ENCODE data around the gene RAPGEF2.
A peak's percentile ranks its signal among the peaks of the same experiment; 100 is the strongest.
"Not testable (repeated sequence)": the region's sequence is repeated elsewhere in the genome, so short reads cannot be mapped to it uniquely, and the experiment has no call there.

RAPGEF2 gene
- long read RNA-seq, donor 1 = 0 reads
- long read RNA-seq, donor 2, partial matches to known transcripts = 7 of 7 reads
- long read RNA-seq, donor 2, other reads (novel, unspliced or antisense) = 0 of 7 reads
- long read RNA-seq, donor 3 = 0 reads
- long read RNA-seq, donor 4, partial matches to known transcripts = 18 of 18 reads
- long read RNA-seq, donor 4, other reads (novel, unspliced or antisense) = 0 of 18 reads
- long read RNA-seq, donor 5, partial matches to known transcripts = 5 of 5 reads
- long read RNA-seq, donor 5, other reads (novel, unspliced or antisense) = 0 of 5 reads
- long read RNA-seq, donor 6 = 0 reads
- long read RNA-seq, donor 7 = 0 reads
- long read RNA-seq, donor 8 = 0 reads

DNA sequence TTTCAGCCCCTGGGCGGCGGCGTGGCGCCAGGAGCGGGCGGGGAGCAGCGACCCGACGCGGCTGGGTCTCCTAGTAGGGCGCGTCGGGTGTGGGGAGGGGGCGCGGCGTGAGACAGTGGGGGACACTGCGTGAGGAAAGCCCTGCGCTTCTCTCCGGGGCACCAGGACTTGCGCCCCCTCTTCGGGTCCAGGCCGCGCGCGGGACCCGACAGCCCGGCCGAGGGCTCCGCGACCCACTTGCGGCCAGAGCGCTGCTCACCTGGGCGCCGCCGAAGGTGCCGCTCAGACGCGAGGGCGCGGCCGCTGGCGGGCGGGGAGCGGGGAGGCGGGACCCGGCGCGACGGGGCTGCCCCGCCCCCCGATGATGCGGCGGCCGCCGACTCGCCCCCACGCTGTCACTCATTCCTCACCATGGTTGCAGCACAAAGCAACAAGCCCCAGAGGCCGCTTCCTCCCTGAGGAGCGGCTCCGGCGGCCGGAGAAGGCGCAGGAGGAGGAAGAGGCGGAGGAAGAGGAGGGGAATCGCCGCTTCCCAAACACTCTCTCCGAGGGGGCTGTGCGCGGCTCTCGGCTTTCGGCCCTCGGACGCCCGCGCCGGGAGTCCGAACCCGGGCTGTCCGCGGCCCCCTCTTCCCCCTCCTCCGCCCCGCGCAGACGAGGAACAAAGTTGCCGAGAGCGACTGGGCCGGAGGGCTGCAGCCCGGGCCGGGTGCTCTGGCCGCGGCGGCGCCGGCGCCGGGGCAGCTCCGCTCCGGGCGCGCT is at the start of gene RAPGEF2:
TSS of gene RAPGEF2 (plus strand) at position 458 of the 762 bp plus-strand sequence. CDS start 1,084 bp downstream, outside the sequence.
- peak; percentile 96 for DNase-seq

DNA sequence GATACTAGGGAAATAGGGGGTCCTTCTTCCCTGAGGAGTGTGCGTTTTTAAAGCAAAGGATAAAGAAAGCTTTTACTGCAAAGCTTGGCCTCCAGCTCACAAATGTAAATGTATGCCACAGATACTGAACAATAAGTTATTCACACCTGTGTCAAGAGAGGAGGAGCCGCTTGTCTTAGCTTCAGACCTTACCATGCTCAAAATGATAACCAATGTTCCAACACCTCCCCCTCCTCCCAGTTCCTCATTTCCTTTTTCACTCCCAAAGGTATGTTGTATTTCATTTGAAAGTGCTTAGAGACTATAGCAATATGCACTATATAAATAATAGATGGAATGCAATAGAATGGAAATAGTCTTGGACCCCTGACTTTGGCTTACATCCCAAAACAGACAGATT is 47.0 kb upstream of the RAPGEF2 start:
- DNase-seq = no peak

- no peak for DNase-seq
Observed at GRCh38 chr4:159060161-159060560, 42.7 kb upstream of the RAPGEF2 start.

GRCh38 chr4:159062381-159062780 is 40.5 kb upstream of the RAPGEF2 start:
- no peak for DNase-seq

DNA sequence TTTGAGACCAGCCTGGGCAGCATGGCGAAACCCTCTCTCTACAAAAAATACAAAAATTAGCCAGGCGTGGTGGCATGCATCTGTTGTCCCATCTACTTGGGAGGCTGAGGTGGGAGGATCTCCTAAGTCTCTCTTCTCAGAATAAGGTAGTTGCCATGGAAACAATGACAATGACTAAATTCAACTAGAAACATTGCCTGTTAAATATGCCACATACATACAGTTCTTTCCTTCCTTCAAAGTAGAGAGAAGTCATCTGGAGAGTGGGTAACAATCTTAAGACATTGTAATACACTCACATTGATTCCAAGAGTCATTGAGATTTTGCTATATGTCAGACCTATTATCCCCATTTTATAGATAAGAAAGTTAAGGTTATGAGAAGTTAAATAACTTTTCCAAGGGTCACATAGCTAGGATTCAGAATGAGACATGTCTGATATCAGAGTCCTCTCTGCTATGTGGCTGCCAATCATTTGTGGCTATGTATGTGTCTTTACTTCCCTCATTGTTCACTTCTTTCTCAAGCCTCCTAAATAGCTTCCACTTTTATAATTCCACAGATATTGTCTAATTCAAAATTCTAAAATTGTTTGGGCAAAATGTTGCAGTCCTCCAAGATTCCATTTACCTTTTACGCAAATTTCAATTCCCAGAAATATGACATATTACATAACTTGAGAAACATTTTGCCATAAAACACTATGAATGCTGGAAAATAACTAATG is 37.2 kb upstream of the RAPGEF2 start:
- DNase-seq = no peak

DNA sequence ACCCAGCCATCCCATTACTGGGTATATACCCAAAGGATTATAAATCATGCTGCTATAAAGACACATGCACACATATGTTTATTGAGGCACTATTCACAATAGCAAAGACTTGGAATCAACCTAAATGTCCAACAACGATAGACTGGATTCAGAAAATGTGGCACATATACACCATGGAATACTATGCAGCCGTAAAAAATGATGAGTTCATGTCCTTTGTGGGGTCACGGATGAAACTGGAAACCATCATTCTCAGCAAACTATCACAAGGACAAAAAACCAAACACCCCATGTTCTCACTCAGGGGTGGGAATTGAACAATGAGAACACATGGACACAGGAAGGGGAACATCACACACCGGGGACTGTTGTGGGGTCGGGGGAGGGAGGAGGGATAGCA is 34.7 kb upstream of the RAPGEF2 start:
- DNase-seq = not testable (repeated sequence)

GRCh38 chr4:159069922-159070321 is 33.0 kb upstream of the RAPGEF2 start:
- no peak for DNase-seq

GRCh38 chr4:159070742-159071141 is 32.1 kb upstream of the RAPGEF2 start:
- no peak for DNase-seq

- DNase-seq = no peak
Observed at GRCh38 chr4:159071178-159071968, 31.5 kb upstream of the RAPGEF2 start.

DNA sequence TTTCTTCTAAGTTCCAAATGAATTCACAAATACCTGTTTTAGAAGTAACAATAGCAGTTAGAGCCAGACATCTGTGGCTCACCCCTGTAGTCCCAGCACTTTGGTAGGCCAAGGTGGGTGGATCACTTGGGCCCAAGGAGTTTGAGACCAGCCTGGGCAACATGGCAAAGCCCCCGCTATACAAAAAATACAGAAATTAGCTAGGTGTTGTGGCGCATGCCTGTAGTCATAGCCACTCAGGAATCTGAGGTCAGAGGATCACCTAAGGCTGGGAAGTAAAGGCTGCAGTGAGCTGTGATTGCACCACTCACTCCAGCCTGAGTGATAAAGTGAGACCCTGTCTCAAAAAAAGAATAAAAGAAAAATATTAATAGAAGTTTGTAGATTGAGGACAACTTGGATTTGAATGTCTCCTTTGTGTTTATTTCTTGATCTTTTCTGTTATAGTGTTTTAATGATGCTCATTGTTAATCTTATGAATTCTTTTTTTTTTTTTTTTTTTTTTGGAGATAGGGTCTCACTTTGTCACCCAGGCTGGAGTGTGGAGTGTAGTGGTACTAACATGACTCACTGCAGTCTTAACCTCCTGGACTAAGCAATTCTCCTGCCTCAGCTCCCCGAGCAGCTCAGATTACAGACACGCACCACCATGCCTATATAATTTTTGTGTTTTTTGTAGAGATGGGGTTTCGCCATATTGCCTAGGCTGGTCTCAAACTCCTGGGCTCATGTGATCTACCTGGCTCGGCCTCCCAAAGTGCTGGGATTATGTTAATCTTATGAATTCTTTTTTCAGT is 30.7 kb upstream of the RAPGEF2 start:
- no peak for DNase-seq

DNA sequence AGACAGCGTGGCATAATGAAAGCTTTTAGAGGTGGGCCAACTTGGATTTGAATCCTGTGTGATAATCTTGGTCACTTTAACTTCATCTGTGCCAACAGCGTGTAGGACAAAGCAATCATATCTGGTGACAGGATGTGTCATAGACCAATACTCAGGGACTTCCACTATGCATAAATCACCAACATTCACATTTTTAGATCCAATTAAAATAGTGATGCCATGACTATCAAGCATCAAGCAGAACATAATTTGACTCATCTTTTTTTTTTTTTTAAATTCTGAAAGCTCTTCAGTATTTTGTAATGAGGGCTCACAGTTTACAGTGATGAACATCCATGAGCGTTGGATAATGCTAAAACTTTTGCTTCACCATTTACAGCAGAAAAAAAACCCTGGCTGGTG is 27.3 kb upstream of the RAPGEF2 start:
- DNase-seq = no peak

- DNase-seq = not testable (repeated sequence)
Observed at GRCh38 chr4:159077018-159077417, 25.9 kb upstream of the RAPGEF2 start.

GRCh38 chr4:159077702-159078495 is 25.0 kb upstream of the RAPGEF2 start:
- DNase-seq = no peak

GRCh38 chr4:159079074-159079473 is 23.8 kb upstream of the RAPGEF2 start:
- DNase-seq = no peak

DNA sequence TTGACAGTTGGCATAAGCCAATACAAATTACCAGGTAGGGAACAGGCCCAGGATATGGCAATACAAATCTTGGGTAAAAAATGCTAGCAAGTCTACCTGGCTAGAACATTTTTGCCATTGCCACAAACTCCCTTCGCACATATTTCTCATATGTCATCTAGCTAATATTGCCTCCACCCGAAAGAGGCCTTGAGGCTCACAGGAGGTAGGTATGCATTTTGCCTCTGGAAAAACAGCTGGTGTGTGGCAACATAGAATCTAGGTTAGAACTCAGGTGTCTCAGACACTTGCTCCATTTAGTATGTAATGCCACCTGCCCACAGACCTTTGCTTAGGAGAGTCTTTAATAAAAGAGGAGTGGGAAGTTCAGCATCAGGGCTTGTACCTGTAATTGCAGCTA is 16.3 kb upstream of the RAPGEF2 start:
- no peak for DNase-seq

GRCh38 chr4:159090255-159090654 is 12.6 kb upstream of the RAPGEF2 start:
- DNase-seq = no peak

GRCh38 chr4:159094156-159094555 is 8.7 kb upstream of the RAPGEF2 start:
- DNase-seq = not testable (repeated sequence)

GRCh38 chr4:159096434-159096833 is 6.4 kb upstream of the RAPGEF2 start:
- DNase-seq = no peak

GRCh38 chr4:159097144-159097543 is 5.7 kb upstream of the RAPGEF2 start:
- DNase-seq = no peak

- no peak for DNase-seq
Observed at GRCh38 chr4:159097785-159098184, 5.1 kb upstream of the RAPGEF2 start.
